HFF-Myc (cell line): ENCODE measurements around the gene GFER.

Experiments used
- DNase-seq: peaks from one replicate; pipeline ENCODE4 v3.0.0-alpha.2; 2011; ENCODE audit warnings: low read depth; ENCODE audit errors: extremely low read depth
- H3K4me3 ChIP-seq: replicated peaks from 2 replicates; pipeline ENCODE4 v1.5.1; 2011; ENCODE audit warnings: low read depth, mild to moderate bottlenecking, control low read depth, low read length
- CTCF ChIP-seq: IDR thresholded peaks from 2 replicates; pipeline ENCODE4 v1.5.1; 2012; ENCODE audit warnings: mild to moderate bottlenecking, low read depth, low read length, control low read depth; ENCODE audit errors: missing control alignments

GFER gene

DNA sequence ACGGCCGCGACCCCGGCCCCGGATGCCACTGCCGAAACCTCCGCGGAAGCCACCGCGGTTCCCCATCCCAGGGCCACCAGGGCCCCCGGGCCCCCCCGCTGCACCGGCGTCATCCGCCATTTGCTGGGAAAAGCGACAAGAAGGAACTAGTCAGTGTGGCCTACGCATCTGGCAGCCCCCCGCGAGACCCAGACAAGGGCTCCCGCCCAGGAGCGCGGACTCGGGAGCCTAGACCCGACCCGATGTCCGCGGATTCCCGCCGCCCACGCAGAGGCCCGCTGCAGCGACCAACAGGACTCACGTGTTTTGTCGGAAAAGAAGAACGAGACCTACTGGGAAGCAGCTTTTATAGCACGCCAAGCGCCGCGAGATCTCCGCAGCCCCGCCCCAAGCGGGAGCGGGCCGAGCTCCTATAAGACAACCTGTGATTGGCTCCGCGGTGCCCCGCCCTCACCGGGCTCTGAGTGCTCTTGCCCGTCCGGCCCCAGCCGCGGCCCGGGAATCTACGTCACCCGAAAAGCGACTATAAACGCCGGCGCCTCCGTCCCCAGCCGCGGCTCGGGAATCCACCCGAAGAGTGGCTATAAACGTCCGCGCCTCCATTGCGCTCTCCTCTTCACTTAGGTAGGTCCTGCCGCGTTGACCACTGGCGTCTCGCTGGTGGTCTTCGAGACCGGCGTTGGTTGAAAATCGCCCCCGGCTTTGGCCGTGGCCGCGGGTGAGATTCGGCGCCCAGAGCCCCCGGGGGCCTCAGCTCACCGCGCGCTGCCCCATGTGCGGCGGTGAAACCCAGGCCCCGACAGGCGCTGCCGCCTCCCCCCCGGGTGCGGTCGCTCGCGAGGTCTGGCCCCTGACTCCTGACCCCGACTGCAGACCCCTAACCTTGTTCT lies 19.2 kb upstream of the GFER start, which contains the start of gene RPS2:
RPS2 (minus strand) TSS at position 321 of the 890 bp plus-strand sequence; CDS start at position 120, 201 bp downstream.
- TF ChIP-seq CTCF = no peak
- H3K4me3 ChIP-seq = peak within 1 kb of the TSS; percentile 86

DNA sequence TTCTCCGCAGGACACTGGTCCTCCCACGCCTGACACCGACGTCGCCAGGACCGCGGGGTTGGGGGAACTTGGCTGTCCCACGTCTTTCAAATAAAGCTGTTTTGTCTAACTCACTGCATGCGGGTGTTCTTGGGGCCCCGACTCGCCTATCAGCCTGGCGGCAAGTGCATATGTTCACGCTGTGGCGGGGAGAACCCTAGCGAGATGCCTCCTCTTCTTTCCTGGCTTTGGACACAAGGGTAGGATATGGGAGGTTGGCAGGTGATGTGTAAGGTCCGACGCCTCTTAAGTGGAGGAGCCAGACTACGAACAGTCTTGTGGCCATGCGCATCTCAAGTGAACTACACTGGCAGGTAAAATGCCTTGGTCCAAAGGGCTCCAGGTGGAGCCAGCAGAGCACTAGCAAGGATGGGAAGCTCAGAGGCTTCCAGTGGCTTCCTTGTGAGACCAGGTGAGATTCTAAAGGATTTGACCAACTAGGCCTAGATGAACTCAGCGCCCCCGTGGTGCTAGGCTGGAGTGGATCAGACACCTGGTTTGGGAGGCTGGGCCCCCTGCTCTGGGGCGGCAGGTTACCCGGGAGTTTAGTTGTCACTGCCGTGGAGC lies 18.5 kb upstream of the GFER start:
- peak overlapping the region; percentile 86 for H3K4me3 ChIP-seq
- TF ChIP-seq CTCF = no peak
- no peak for DNase-seq

More for the DNA sequence above, 19.2 kb upstream of the GFER start, which contains the start of gene RPS2:
- DNase-seq = peak; percentile 91

GRCh38 chr16:1966460-1966859 lies 17.5 kb upstream of the GFER start, which contains the start of gene RNF151:
Gene RNF151, plus strand, starts transcription at chr16:1966856. Its CDS starts 26 bp downstream, at chr16:1966882.
- TF ChIP-seq CTCF = no peak
- no peak for DNase-seq
- H3K4me3 ChIP-seq = peak within 1 kb of the TSS; percentile 86

- no peak overlapping the region for H3K4me3 ChIP-seq
- DNase-seq = no peak
- no peak for TF ChIP-seq CTCF
Observed at GRCh38 chr16:1968146-1968953, 15.6 kb upstream of the GFER start.

- TF ChIP-seq CTCF = no peak
- H3K4me3 ChIP-seq = peak within 1 kb of the TSS; percentile 95
- DNase-seq = peak; percentile 72
Observed at GRCh38 chr16:1971796-1972489, 12.1 kb upstream of the GFER start, which contains the start of gene TBL3. Gene TBL3, plus strand, starts transcription at chr16:1972053. Its CDS starts 112 bp downstream, at chr16:1972165.

GRCh38 chr16:1972490-1972877 lies 11.5 kb upstream of the GFER start:
- H3K4me3 ChIP-seq = peak overlapping the region; percentile 95
- TF ChIP-seq CTCF = no peak
- DNase-seq = no peak
